ENCODE data around the gene UACA. TPM values are rescaled to one million over a fixed set of nuclear protein-coding genes. Genes with fewer than 3 reads are reported as not detected.

Gene UACA
- total and polyA plus RNA-seq, 9 of the 15 experiments (the other 6 are each of a cell fraction or from before 2014, with no cell fraction given) = 0.06 to 0.33 (median 0.15) TPM; not detected in 5

DNA sequence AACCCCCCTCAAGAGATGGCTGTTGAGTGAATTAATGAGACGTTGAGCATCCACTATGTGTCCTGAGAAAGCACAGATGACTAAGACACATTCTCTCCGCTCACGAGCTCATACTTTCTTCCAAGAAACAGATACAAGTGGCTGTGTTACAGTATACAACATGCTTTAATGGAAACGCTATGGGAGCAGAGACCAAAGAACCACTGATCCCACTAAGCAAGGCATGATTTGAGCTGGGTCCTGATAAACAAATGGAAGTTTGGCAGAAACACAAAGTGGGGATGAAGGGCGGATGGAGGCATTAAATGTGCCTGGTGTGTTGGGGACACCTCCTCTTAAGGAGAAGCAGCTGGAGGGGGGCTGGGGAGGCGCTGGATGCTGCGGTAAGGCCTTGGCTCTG is 129.4 kb downstream of the UACA start (continued):
- TF ChIP-seq TCF7L2 (IDR thresholded peaks at IDR 0.05; ENCODE audit: low read depth, low read length) = no peak
- no peak for TF ChIP-seq TAF7 (tag; IDR thresholded peaks at IDR 0.05)
- TF ChIP-seq FOXP1 (CRISPR knock-in tag; IDR thresholded peaks at IDR 0.05) = no peak
- TF ChIP-seq HDAC8 (tag; IDR thresholded peaks at IDR 0.05) = no peak
- TF ChIP-seq, protein P1, sequence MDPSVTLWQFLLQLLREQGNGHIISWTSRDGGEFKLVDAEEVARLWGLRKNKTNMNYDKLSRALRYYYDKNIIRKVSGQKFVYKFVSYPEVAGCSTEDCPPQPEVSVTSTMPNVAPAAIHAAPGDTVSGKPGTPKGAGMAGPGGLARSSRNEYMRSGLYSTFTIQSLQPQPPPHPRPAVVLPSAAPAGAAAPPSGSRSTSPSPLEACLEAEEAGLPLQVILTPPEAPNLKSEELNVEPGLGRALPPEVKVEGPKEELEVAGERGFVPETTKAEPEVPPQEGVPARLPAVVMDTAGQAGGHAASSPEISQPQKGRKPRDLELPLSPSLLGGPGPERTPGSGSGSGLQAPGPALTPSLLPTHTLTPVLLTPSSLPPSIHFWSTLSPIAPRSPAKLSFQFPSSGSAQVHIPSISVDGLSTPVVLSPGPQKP (CRISPR knock-in tag; IDR thresholded peaks at IDR 0.05) = no peak
- no peak for TF ChIP-seq ARNT (IDR thresholded peaks at IDR 0.05)

DNA sequence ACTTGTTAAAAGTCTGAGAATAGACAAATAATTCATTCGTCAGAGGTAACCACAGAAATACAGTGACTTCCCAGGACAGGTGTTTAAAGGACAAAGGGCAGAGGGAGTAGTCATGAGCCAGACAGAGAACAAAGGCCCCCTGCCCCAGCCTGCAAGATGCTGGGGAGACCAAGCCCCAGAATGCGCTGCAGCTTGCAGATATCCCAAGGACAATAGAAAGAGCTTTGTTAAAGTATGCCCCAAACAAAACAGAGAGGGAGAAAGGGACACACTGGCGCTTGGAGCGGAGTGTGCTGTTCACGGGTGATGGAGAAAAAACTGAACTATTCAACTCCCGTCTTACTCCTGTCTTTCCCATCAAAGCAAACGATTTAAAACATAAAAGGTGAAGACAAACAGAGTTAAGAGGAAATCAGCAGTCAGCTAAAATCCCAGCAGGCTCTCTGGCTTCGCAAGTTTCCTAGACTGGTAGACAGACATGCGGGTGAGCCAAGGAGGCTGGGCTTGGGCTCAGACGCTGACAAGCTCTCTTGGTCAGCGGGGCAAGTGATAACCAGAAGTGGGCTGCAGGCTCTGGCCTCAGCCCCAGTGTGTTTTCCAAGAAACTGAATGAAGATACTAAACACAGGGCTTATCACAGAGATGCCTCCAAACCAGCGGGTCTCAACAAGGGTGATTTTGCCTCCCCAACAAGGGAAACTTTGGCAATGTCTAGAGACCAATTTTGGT is 130.1 kb downstream of the UACA start:
- Histone ChIP-seq H3K79me2 (ENCODE audit: control insufficient read depth, insufficient read depth, low read length) (no peaks in the 10 kb centered on the region), H3K9me3 (replicated peaks; ENCODE audit: control insufficient read depth, insufficient read depth, low read depth, low read length) (no peaks in the 10 kb centered on the region), H3K27ac (ENCODE audit: extremely low read depth, low read depth, low read length) (no peak overlapping the region), H3K36me3 (ENCODE audit: control insufficient read depth, insufficient read depth, low read length) (no peaks in the 10 kb centered on the region), H4K20me1 (replicated peaks; ENCODE audit: control insufficient read depth, insufficient read depth, low read length) (no peaks in the 10 kb centered on the region), H2AFZ (ENCODE audit: low read depth, low read length) (no peak overlapping the region), H3K27me3 (ENCODE audit: control insufficient read depth in 2 of 2, insufficient read depth in 2 of 2, low read length in 2 of 2) (peaks cover 4 to 46% of the 10 kb centered on the region in 2 experiments; a peak in 4 of 5 replicates), H3K4me2 (ENCODE audit: insufficient read depth, low read length) (no peak overlapping the region), H3K9me1 (ENCODE audit: control insufficient read depth, insufficient read depth, low read length) (peaks cover 3% of the 10 kb centered on the region), H3K4me1 (replicated peaks in 1 of 2; ENCODE audit: control insufficient read depth in 2 of 2, insufficient read depth in 2 of 2, low read length in 2 of 2) (peaks cover 6 to 14% of the 10 kb centered on the region in 2 experiments; a peak in 4 of 5 replicates), H3K4me3 (no peak overlapping the region), H3K9ac (ENCODE audit: insufficient read depth in 1 of 2, low read depth in 2 of 2, low read length in 2 of 2) (no peak overlapping the region)
- WGBS (ENCODE audit: insufficient coverage, low coverage, missing lambda C conversion rate) = under 1% methylated on average over 12 of the region's 12 CpGs
- ATAC-seq = peak; percentile 47; the same call in 2 of the 3 replicates
- no TSS peak for BruUV-seq (replicated peaks)
- ChIA-PET CTCF (ENCODE audit: low intra/inter-chr PET ratio) (no interaction called here), POLR2A (interaction anchor here (0.7 kb wide), 1 partner anchor 192 kb away, joined by 3 read pairs; no protein-coding TSS in a partner anchor)
- DNase-seq (ENCODE audit: extremely low read depth in 1 of 4, low spot score in 3 of 4) = peak in 1 of 4 experiments; percentile 42
- intact Hi-C loops (cut with micrococcal nuclease) = no loop called here
- in situ Hi-C loops (cut with MboI) = no loop called here
- peak; percentile 32 for FAIRE-seq
- TF ChIP-seq ZNF551 (CRISPR knock-in tag; IDR thresholded peaks at IDR 0.05) (no peak), MTA1 (IDR thresholded peaks at IDR 0.05; ENCODE audit: borderline replicate concordance) (no peak), NONO (IDR thresholded peaks at IDR 0.05; ENCODE audit: low read depth in 2 of 2, low read length in 1 of 2) (no peak), ZNF12 (CRISPR knock-in tag; IDR thresholded peaks at IDR 0.05) (no peak), CBFA2T3 (IDR thresholded peaks at IDR 0.05) (peak; percentile 23; the same call in 1 of the 2 replicates), L3MBTL2 (IDR thresholded peaks at IDR 0.05) (peak; percentile 31; the same call in 1 of the 2 replicates)
- TF ChIP-seq, protein P2, sequence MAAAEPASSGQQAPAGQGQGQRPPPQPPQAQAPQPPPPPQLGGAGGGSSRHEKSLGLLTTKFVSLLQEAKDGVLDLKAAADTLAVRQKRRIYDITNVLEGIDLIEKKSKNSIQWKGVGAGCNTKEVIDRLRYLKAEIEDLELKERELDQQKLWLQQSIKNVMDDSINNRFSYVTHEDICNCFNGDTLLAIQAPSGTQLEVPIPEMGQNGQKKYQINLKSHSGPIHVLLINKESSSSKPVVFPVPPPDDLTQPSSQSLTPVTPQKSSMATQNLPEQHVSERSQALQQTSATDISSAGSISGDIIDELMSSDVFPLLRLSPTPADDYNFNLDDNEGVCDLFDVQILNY (CRISPR knock-in tag; IDR thresholded peaks at IDR 0.05) = no peak

Data from K562 (cell line).